ENCODE results near the gene HBQ1. TPM values are rescaled to one million over a fixed set of nuclear protein-coding genes. Genes with fewer than 3 reads are reported as not detected.

Gene HBQ1
- total RNA-seq, 1 experiment from 2014 or later: not detected

GRCh38 chr16:142405-142967 is 37.8 kb upstream of the HBQ1 start:
- Histone ChIP-seq H2AFZ (ENCODE audit: low read length) (no peak overlapping the region), H3K4me3 (ENCODE audit: low read length) (no peak overlapping the region), H3K4me2 (ENCODE audit: low read length) (no peak overlapping the region), H3K27me3 (ENCODE audit: low read length) (no peaks in the 10 kb centered on the region), H3K79me2 (ENCODE audit: low read length) (peaks cover 7% of the 10 kb centered on the region), H3K9ac (ENCODE audit: low read length) (no peak overlapping the region), H4K20me1 (ENCODE audit: low read length) (no peaks in the 10 kb centered on the region), H3K36me3 (ENCODE audit: low read depth, low read length) (no peaks in the 10 kb centered on the region), H3K9me2 (replicated peaks; ENCODE audit: low read length) (no peaks in the 10 kb centered on the region), H3K9me3 (ENCODE audit: low read length) (no peaks in the 10 kb centered on the region), H3F3A (ENCODE audit: low read length, unreplicated experiment) (no peaks in the 10 kb centered on the region), H3K27ac (ENCODE audit: low read length) (no peak overlapping the region), H3K4me1 (ENCODE audit: insufficient read depth, low read length) (no peaks in the 10 kb centered on the region)
- TF ChIP-seq EZH2 (IDR thresholded peaks at IDR 0.05; ENCODE audit: low read length, unreplicated experiment): no peak
- no peak for TF ChIP-seq CTCF (conservative IDR thresholded peaks at IDR 0.05; ENCODE audit: low read depth, low read length)
- TF ChIP-seq EZH2phosphoT487 (IDR thresholded peaks at IDR 0.05; ENCODE audit: borderline replicate concordance, low read length): no peak
- BruUV-seq (replicated peaks): no TSS peak
- DNase-seq (no peak), ATAC-seq (no peak)
- ChIA-PET POLR2A (ENCODE audit: unreplicated experiment) (no interaction called here), CTCF (no interaction called here)
- intact Hi-C loops (cut with micrococcal nuclease): no loop called here

GRCh38 chr16:143047-143446 is 37.2 kb upstream of the HBQ1 start:
- BruUV-seq (replicated peaks): no TSS peak
- peaks cover 1% of the 10 kb centered on the region for H3K79me2 ChIP-seq (ENCODE audit: low read length)
- no peak overlapping the region for H3K4me2 ChIP-seq (ENCODE audit: low read length)
- intact Hi-C loops (cut with micrococcal nuclease): no loop called here
- H3K27me3 ChIP-seq (ENCODE audit: low read length): no peaks in the 10 kb centered on the region
- ChIA-PET CTCF (no interaction called here), POLR2A (ENCODE audit: unreplicated experiment) (no interaction called here)
- no peak overlapping the region for H3K9ac ChIP-seq (ENCODE audit: low read length)
- H3K9me3 ChIP-seq (ENCODE audit: low read length): no peaks in the 10 kb centered on the region
- no peak for ATAC-seq
- H3F3A ChIP-seq (ENCODE audit: low read length, unreplicated experiment): no peaks in the 10 kb centered on the region
- H3K36me3 ChIP-seq (ENCODE audit: low read depth, low read length): no peaks in the 10 kb centered on the region
- no peaks in the 10 kb centered on the region for H4K20me1 ChIP-seq (ENCODE audit: low read length)
- H3K9me2 ChIP-seq (replicated peaks; ENCODE audit: low read length): no peaks in the 10 kb centered on the region
- DNase-seq: no peak
- no peak overlapping the region for H3K27ac ChIP-seq (ENCODE audit: low read length)
- no peak overlapping the region for H3K4me3 ChIP-seq (ENCODE audit: low read length)
- H2AFZ ChIP-seq (ENCODE audit: low read length): no peak overlapping the region
- TF ChIP-seq EZH2 (IDR thresholded peaks at IDR 0.05; ENCODE audit: low read length, unreplicated experiment) (no peak), EZH2phosphoT487 (IDR thresholded peaks at IDR 0.05; ENCODE audit: borderline replicate concordance, low read length) (no peak), CTCF (conservative IDR thresholded peaks at IDR 0.05; ENCODE audit: low read depth, low read length) (no peak)
- no peaks in the 10 kb centered on the region for H3K4me1 ChIP-seq (ENCODE audit: insufficient read depth, low read length)

GRCh38 chr16:143456-143855 is 36.8 kb upstream of the HBQ1 start:
- ATAC-seq: no peak
- H3K4me1 ChIP-seq (ENCODE audit: insufficient read depth, low read length): no peaks in the 10 kb centered on the region
- H3K9ac ChIP-seq (ENCODE audit: low read length): no peak overlapping the region
- intact Hi-C loops (cut with micrococcal nuclease): no loop called here
- no peaks in the 10 kb centered on the region for H4K20me1 ChIP-seq (ENCODE audit: low read length)
- H3K9me3 ChIP-seq (ENCODE audit: low read length): no peaks in the 10 kb centered on the region
- ChIA-PET POLR2A (ENCODE audit: unreplicated experiment) (no interaction called here), CTCF (no interaction called here)
- no peaks in the 10 kb centered on the region for H3K27me3 ChIP-seq (ENCODE audit: low read length)
- no TSS peak for BruUV-seq (replicated peaks)
- H3K4me3 ChIP-seq (ENCODE audit: low read length): no peak overlapping the region
- no peaks in the 10 kb centered on the region for H3K9me2 ChIP-seq (replicated peaks; ENCODE audit: low read length)
- DNase-seq: no peak
- H3F3A ChIP-seq (ENCODE audit: low read length, unreplicated experiment): no peaks in the 10 kb centered on the region
- H3K79me2 ChIP-seq (ENCODE audit: low read length): no peaks in the 10 kb centered on the region
- no peak overlapping the region for H3K27ac ChIP-seq (ENCODE audit: low read length)
- TF ChIP-seq EZH2 (IDR thresholded peaks at IDR 0.05; ENCODE audit: low read length, unreplicated experiment) (no peak), CTCF (conservative IDR thresholded peaks at IDR 0.05; ENCODE audit: low read depth, low read length) (no peak), EZH2phosphoT487 (IDR thresholded peaks at IDR 0.05; ENCODE audit: borderline replicate concordance, low read length) (no peak)
- no peaks in the 10 kb centered on the region for H3K36me3 ChIP-seq (ENCODE audit: low read depth, low read length)
- H2AFZ ChIP-seq (ENCODE audit: low read length): no peak overlapping the region
- no peak overlapping the region for H3K4me2 ChIP-seq (ENCODE audit: low read length)
